Heart left ventricle (tissue), 16 donors: Measurements from ENCODE around the gene PELO. TPM values are rescaled to one million over a fixed set of nuclear protein-coding genes. Genes with fewer than 3 reads are reported as not detected.

ENCODE experiments used
- ATAC-seq, 4 donors: fragments of 200-7000 bp; cut with Tn5 transposase; one replicate each; pipeline ENCODE4 v1.9.1; 2020 to 2022; ENCODE audit warnings: moderate library complexity in 4 of 4, mild to moderate bottlenecking in 3 of 4, moderate number of reproducible peaks in 1 of 4
- DNase-seq, 5 donors: peaks; one replicate each; pipeline ENCODE4 v3.0.0-alpha.2; 2020
- H3K27ac ChIP-seq, 12 donors: fragments of 200-600 bp; sonication (generic) in 4 of 12; one replicate each; pipeline versions ENCODE4 v1.5.0 to v1.8.0; 2016 to 2022; ENCODE audit warnings: mild to moderate bottlenecking in 2 of 12
- H3K27me3 ChIP-seq, 9 donors: fragments of 200-600 bp; sonication (generic) in 2 of 9; one replicate each; pipeline versions ENCODE4 v1.5.1 to v1.8.0; 2016 to 2022; ENCODE audit warnings: mild to moderate bottlenecking in 3 of 9
- H3K36me3 ChIP-seq, 9 donors: fragments of 200-600 bp; sonication (generic) in 2 of 9; one replicate each; pipeline versions ENCODE4 v1.5.0 to v1.8.0; 2018 to 2022; ENCODE audit warnings: mild to moderate bottlenecking in 2 of 9
- H3K4me1 ChIP-seq, 12 donors: fragments of 200-600 bp; sonication (generic) in 4 of 12; one replicate each; pipeline versions ENCODE4 v1.5.0 to v1.8.0; 2016 to 2022; ENCODE audit warnings: mild to moderate bottlenecking in 3 of 12
- H3K4me3 ChIP-seq, 12 donors: fragments of 200-600 bp; sonication (generic) in 4 of 12; one replicate each; pipeline versions ENCODE4 v1.5.0 to v1.8.0; 2017 to 2022; ENCODE audit warnings: mild to moderate bottlenecking in 9 of 12, moderate library complexity in 4 of 12
- H3K9me3 ChIP-seq, 12 donors: fragments of 200-600 bp; sonication (generic) in 4 of 12; one replicate each; pipeline versions ENCODE4 v1.5.0 to v1.8.0; 2016 to 2022; ENCODE audit warnings: mild to moderate bottlenecking in 1 of 12
- POLR2A ChIP-seq, 2 donors: fragments of 450-650 bp; IDR thresholded peaks; one replicate each; pipeline ENCODE4 v1.6.1; 2017; ENCODE audit warnings: antibody characterized with exemption in 2 of 2, mild to moderate bottlenecking in 2 of 2, moderate library complexity in 2 of 2
- WGBS, 4 donors: extraction: QIAGEN DNeasy Blood & Tissue Kit in 2 of 4; methylation state at CpG; one replicate each; pipeline versions ENCODE4 v1.1.5 to v1.1.7; 2013 to 2018; 5-methylcytosine and 5-hydroxymethylcytosine counted together
- intact Hi-C, 10 donors: fragments of 100-400 bp; cut with DNase I; formaldehyde crosslinking; loops; one replicate each; pipeline versions ENCODE4 v1.11.1 to v1.14.2; 2022
- polyA plus RNA-seq, 2 donors: library from polyadenylated mRNA; stranded (reverse); fragments of 200-250 nt; gene quantifications; one replicate each; pipeline ENCODE4 v1.2.3, GENCODE V29; 2013
- total RNA-seq, 9 donors: library from RNA; depleted of rRNA in 2 of 9; stranded (reverse); fragments of >200 nt in 2 of 9; fragmentation: NEBNext Ultra II Directional in 3 of 9; extraction: Animal tissue kit (Norgen Biotek cat#: 25700) in 3 of 9; gene quantifications; one replicate each; pipeline versions ENCODE4 v1.1.0 to v1.2.4, GENCODE V29; 2016 to 2023
- TF ChIP-seq, protein P1 (sequence below), 12 donors: fragments of 200-600 bp; sonication (generic) in 4 of 12; IDR thresholded peaks; one replicate each; pipeline versions ENCODE4 v1.5.0 to v1.8.0; 2018 to 2022; ENCODE audit warnings: antibody characterized with exemption in 12 of 12, mild to moderate bottlenecking in 5 of 12
- donor health status: ischemic (EF 13 %, LVEDD 7.1; RV severe dilation, severe dysfunction).
- donor health status: healthy with polysubstance abuse.
- donor health status: DM: no; HTN: yes; CAD: no.
- donor health status: DM: no; HTN: no; CAD: no.
- donor health status: ischemic (EF 25% LVEDD 6.9; RV normal size, moderate dysfunction).
- donor health status: ischemic (EF 25% LVEDD 5.7; RV mildly dilated, moderate dysfunction).
- donor health status: healthy.
- donor health status: DM: yes; HTN: yes; CAD: no.
- donor health status: ischemic (EF 35%, LVEDD 5.7; RV mildly dilated, moderate dysfunction).
- donor health status: nonischemic (EF 11% LVEDD 7.7; RV severe dilation, severe dysfunction).
- donor health status: DM: yes; HTN: yes; CAD: no.
- donor health status: PGD.
- donor health status: ischemic (EF 29% LVEDD 5.4; RV normal size, mild dysfunction).
- donor health status: nonischemic (EF 23%, LVEDD 6.1; RV moderate dilation, normal function).

PELO gene
- total and polyA plus RNA-seq, 11 donors = 4.3 to 28.4 (median 16.8) TPM

DNA sequence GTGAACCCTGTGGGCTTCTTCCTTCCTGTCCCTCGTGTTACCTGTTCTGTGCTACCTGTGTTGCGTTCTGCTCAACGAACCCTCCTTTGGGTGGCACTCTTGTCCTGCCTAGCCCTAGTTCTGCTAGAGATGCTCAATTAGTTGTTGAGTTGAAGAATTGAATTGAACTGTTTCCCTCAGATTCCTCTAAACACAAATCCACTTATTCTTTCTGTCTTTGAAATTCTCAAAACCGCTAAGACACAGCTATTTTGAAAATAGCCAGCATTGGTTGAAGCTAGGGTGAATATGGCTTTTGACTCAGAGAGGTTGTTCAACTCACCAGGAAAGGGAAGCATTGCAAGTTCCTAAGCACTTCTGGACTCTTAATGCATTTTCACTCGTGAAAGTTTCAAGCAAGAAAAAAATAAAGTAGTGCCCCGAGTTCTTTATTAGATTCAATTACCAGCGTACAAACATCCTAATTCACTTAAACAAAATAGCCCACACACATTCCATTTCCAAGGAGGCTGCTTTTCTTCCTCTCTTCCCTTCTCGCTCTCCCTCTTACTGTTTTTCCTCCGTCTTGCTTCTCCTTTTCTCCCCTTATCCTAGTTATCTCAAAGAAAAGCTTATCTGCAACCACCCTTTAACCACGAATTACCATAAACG, 642 bp upstream of the PELO start:
- peak overlapping the region; percentile 45 to 83 (median 72) for H3K4me3 ChIP-seq
- ATAC-seq (peak in 1 of 4 donors; percentile 23), DNase-seq (peak in 1 of 5 donors; percentile 26)
- peaks cover 0 to 42% (median 14%) of the 10 kb centered on the region in 12 donors for H3K4me1 ChIP-seq
- 5 to 8% (median 6%) methylated on average over 11 of the region's 11 CpGs for WGBS, 4 donors
- H3K9me3 ChIP-seq = no peaks in the 10 kb centered on the region
- intact Hi-C loops = loop anchor here (5.0 to 10.0 kb wide), 5 partner anchors 58 to 308 kb away; no protein-coding TSS in a partner anchor
- peak overlapping the region; percentile 82 to 96 (median 90) for H3K27ac ChIP-seq
- no peak for TF ChIP-seq POLR2A (IDR thresholded peaks at IDR 0.05)
- TF ChIP-seq, protein P1, sequence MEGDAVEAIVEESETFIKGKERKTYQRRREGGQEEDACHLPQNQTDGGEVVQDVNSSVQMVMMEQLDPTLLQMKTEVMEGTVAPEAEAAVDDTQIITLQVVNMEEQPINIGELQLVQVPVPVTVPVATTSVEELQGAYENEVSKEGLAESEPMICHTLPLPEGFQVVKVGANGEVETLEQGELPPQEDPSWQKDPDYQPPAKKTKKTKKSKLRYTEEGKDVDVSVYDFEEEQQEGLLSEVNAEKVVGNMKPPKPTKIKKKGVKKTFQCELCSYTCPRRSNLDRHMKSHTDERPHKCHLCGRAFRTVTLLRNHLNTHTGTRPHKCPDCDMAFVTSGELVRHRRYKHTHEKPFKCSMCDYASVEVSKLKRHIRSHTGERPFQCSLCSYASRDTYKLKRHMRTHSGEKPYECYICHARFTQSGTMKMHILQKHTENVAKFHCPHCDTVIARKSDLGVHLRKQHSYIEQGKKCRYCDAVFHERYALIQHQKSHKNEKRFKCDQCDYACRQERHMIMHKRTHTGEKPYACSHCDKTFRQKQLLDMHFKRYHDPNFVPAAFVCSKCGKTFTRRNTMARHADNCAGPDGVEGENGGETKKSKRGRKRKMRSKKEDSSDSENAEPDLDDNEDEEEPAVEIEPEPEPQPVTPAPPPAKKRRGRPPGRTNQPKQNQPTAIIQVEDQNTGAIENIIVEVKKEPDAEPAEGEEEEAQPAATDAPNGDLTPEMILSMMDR (IDR thresholded peaks at IDR 0.05) = peak in 7 of 12 donors; percentile 11 to 47 (median 38)
- H3K27me3 ChIP-seq = no peaks in the 10 kb centered on the region
- no peaks in the 10 kb centered on the region for H3K36me3 ChIP-seq

DNA sequence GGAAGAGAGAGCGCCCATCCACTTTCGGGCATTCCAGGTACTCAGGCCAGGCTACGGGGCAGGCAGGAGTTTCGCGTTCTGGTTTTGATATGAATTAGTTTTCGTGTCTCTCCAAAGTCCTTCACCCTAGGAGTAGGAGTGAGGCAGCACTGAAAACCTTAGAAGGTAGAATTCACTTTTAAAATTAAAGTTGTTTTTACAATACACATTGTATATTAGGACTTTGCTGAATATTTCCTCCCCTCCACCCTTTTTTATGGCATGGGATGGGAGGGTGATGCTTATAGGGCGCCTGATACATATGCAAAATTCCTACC, 747 bp downstream of the PELO start:
- H3K36me3 ChIP-seq = peaks cover 0 to 2% (median 0%) of the 10 kb centered on the region in 9 donors
- intact Hi-C loops = loop anchor here (1.0 to 10.0 kb wide), 7 partner anchors 56 to 306 kb away; no protein-coding TSS in a partner anchor
- H3K27me3 ChIP-seq = no peaks in the 10 kb centered on the region
- 8 to 11% (median 10%) methylated on average over 7 of the region's 7 CpGs for WGBS, 4 donors
- no peak for DNase-seq
- no peak for ATAC-seq
- no peak for TF ChIP-seq POLR2A (IDR thresholded peaks at IDR 0.05)
- TF ChIP-seq, protein P1 (IDR thresholded peaks at IDR 0.05) = peak in 3 of 12 donors; percentile 1 to 16 (median 4)
- peak overlapping the region; percentile 45 to 83 (median 72) for H3K4me3 ChIP-seq
- H3K9me3 ChIP-seq = no peaks in the 10 kb centered on the region
- peak overlapping the region; percentile 82 to 96 (median 90) for H3K27ac ChIP-seq
- H3K4me1 ChIP-seq = peaks cover 0 to 42% (median 14%) of the 10 kb centered on the region in 12 donors

DNA sequence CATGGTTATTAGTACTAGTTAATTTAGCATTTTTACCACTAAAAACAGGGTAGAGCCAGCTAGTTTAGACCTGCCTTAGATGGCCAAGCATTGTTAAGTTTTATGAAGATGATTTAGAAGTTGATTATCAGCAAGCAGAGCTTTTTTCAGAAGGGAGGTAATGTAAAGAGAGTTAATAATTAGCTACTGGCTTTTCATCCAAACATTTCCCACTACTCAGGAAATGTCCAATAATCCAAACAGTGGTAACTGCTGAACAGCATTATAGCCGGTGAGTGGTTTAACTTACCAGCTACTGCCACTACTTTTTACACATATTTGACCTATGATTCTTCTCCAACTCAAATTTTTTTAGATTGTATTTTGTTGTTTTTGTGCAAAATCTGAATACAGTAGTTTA, 1.7 kb downstream of the PELO start:
- 43 to 64% (median 46%) methylated on average over 1 of the region's 1 CpG for WGBS, 4 donors
- peak overlapping the region in 11 of 12 donors; percentile 82 to 96 (median 90) for H3K27ac ChIP-seq
- H3K4me1 ChIP-seq = peaks cover 0 to 37% (median 16%) of the 10 kb centered on the region in 12 donors
- intact Hi-C loops = loop anchor here (2.0 to 10.0 kb wide), 6 partner anchors 55 to 305 kb away; no protein-coding TSS in a partner anchor
- H3K36me3 ChIP-seq = peaks cover 0 to 2% (median 0%) of the 10 kb centered on the region in 9 donors
- H3K9me3 ChIP-seq = no peaks in the 10 kb centered on the region
- DNase-seq (no peak), ATAC-seq (no peak)
- no peaks in the 10 kb centered on the region for H3K27me3 ChIP-seq
- H3K4me3 ChIP-seq = peak overlapping the region; percentile 45 to 83 (median 72)
- no peak for TF ChIP-seq POLR2A (IDR thresholded peaks at IDR 0.05)
- TF ChIP-seq, protein P1 (IDR thresholded peaks at IDR 0.05) = no peak

DNA sequence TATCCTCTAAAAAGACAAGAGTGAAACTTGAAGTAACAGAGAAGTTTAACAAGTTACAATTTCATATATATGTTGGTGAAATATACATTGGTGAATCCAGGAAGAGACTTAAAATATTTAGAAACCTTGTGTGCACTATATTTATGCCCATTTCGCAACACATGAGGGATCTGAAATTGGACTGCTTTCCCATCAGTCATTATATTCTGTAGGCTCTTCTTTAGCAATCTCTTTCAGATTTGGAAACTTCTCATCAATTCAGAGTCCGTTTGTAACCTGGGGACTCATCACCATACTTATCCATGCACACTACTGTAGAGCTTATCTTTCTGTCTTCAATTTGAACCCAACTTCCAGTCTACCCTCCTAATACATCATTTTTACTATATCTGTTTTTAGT, 2.1 kb downstream of the PELO start:
- 46 to 54% (median 51%) methylated on average over 2 of the region's 2 CpGs for WGBS, 4 donors
- Histone ChIP-seq H3K27me3 (no peaks in the 10 kb centered on the region), H3K27ac (peak overlapping the region in 11 of 12 donors; percentile 1 to 96 (median 90)), H3K9me3 (no peaks in the 10 kb centered on the region), H3K4me3 (peak overlapping the region in 11 of 12 donors; percentile 45 to 83 (median 74)), H3K36me3 (peaks cover 0 to 2% (median 0%) of the 10 kb centered on the region in 9 donors), H3K4me1 (peaks cover 0 to 42% (median 18%) of the 10 kb centered on the region in 12 donors)
- no peak for DNase-seq
- TF ChIP-seq POLR2A (IDR thresholded peaks at IDR 0.05) = no peak
- TF ChIP-seq, protein P1 (IDR thresholded peaks at IDR 0.05) = no peak
- ATAC-seq = no peak
- intact Hi-C loops = loop anchor here (2.0 to 10.0 kb wide), 8 partner anchors 55 to 305 kb away; no protein-coding TSS in a partner anchor
